Adipocyte (in vitro differentiated cells): ENCODE results near the gene SMTNL2.
"Not testable (repeated sequence)": the region's sequence is repeated elsewhere in the genome, so short reads cannot be mapped to it uniquely, and the experiment has no call there.

ENCODE experiments used
- DNase-seq: peaks from one replicate; pipeline ENCODE4 v3.0.0-alpha.2; 2015; ENCODE audit warnings: low read depth
- H3K27me3 ChIP-seq: replicated peaks from 2 replicates; pipeline ENCODE4 v1.7.0; 2013; ENCODE audit warnings: mild to moderate bottlenecking, low read length, moderate library complexity; ENCODE audit not compliant: control insufficient read depth, insufficient read depth
- H3K36me3 ChIP-seq: 2 replicates; pipeline ENCODE4 v1.7.0; 2013; ENCODE audit warnings: low read length, mild to moderate bottlenecking, moderate library complexity; ENCODE audit not compliant: control insufficient read depth, insufficient read depth, severe bottlenecking
- H3K4me1 ChIP-seq: 2 replicates; pipeline ENCODE4 v1.7.0; 2013; ENCODE audit warnings: mild to moderate bottlenecking, low read length, moderate library complexity; ENCODE audit not compliant: control insufficient read depth, insufficient read depth
- H3K4me3 ChIP-seq: 2 replicates; pipeline ENCODE4 v1.7.0; 2013; ENCODE audit warnings: mild to moderate bottlenecking, low read length, moderate library complexity
- H3K9ac ChIP-seq: 2 replicates; pipeline ENCODE4 v1.7.0; 2013; ENCODE audit warnings: mild to moderate bottlenecking, low read length, moderate library complexity
- H3K9me3 ChIP-seq: 2 replicates; pipeline ENCODE4 v1.7.0; 2013; ENCODE audit warnings: mild to moderate bottlenecking, low read length, moderate library complexity; ENCODE audit not compliant: control insufficient read depth

SMTNL2 gene

DNA sequence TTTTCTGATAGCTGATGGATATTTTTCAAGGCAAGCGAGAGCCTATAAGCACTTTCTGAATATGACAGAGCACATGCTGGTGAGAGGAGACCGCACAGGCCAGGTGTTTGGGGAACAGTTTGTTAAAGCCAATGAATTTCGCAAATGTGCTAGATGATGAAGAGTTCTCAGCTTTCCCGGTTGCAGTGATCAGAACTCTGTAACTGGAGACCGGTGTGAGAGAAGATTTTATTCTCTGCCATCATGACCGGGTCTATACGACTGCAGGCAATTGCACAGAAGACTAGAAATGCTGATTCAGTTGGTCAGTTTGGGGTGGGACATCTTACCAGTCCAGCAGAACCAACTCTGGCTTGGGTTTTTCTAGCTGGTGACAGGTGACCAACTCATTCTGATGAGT, 25.4 kb downstream of the SMTNL2 start:
- Histone ChIP-seq H3K36me3 (no peaks in the 10 kb centered on the region), H3K4me3 (no peak overlapping the region), H3K4me1 (peaks cover 18% of the 10 kb centered on the region), H3K9ac (no peak overlapping the region), H3K27me3 (peaks cover 22% of the 10 kb centered on the region), H3K9me3 (no peaks in the 10 kb centered on the region)
- no peak for DNase-seq

DNA sequence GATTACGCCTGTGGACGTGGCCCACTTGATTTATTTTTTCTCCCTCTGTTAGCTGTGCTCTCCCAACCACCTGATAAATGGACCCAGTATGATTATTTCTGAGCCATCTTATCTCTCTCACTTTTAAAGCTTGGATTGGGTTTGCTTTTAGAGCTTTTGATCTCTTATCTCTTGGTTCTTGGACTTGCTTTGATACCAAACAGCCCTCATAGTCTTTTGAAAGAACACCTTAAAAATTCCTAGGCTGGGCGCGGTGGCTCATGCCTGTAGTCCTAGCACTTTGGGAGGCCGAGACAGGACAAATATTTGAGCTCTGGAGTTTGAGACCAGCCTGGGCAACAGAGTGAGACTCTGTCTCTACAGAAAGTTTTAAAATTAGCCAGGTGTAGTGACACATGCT, 25.8 kb downstream of the SMTNL2 start:
- no peaks in the 10 kb centered on the region for H3K9me3 ChIP-seq
- no peak overlapping the region for H3K4me3 ChIP-seq
- H3K9ac ChIP-seq: no peak overlapping the region
- peaks cover 22% of the 10 kb centered on the region for H3K27me3 ChIP-seq
- peaks cover 17% of the 10 kb centered on the region for H3K4me1 ChIP-seq
- DNase-seq: no peak
- no peaks in the 10 kb centered on the region for H3K36me3 ChIP-seq

DNA sequence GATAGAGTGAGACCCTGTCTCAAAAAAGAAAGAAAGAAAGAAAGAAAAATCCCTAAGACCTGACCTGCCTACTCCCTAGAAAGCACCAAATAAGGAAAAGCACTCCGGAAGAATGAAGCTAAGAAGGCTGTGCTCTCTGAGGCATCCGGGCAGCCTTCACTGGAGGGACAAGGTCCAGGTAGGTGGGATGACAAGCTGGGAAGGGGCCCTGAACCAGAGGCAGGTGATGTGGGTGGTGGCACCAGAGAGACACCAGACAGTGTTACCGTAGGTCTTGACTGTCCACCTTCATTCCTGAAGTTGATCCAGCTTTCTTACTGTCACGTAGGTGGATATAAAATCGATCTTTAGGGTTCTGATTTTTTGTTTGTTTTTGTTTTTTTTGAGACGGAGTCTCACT, 26.3 kb downstream of the SMTNL2 start:
- no peak for DNase-seq
- no peaks in the 10 kb centered on the region for H3K9me3 ChIP-seq
- peaks cover 22% of the 10 kb centered on the region for H3K27me3 ChIP-seq
- H3K4me1 ChIP-seq: peaks cover 14% of the 10 kb centered on the region
- H3K9ac ChIP-seq: no peak overlapping the region
- no peaks in the 10 kb centered on the region for H3K36me3 ChIP-seq
- H3K4me3 ChIP-seq: no peak overlapping the region

DNA sequence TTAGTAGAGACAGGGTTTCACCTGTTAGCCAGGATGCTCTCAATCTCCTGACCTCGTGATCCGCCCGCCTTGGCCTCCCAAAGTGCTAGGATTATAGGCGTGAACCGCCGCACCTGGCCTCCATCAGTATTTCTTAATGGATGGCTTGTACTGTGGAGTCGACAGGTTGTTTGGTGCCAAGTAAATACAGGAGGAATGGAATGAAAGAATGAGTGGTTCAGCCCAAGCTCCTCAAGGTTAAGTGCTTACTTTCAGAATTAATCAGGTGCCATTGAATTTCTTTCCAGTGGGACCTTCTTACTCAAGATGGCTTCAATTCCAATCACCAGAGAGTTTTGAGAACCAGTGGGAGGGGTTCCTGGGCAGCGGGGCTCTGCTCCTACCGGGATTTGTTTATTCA, 32.1 kb downstream of the SMTNL2 start:
- Histone ChIP-seq H3K9me3 (peaks cover under 1% of the 10 kb centered on the region), H3K27me3 (peaks cover 22% of the 10 kb centered on the region), H3K9ac (no peak overlapping the region), H3K4me3 (no peak overlapping the region), H3K36me3 (no peaks in the 10 kb centered on the region), H3K4me1 (no peaks in the 10 kb centered on the region)
- DNase-seq: no peak

DNA sequence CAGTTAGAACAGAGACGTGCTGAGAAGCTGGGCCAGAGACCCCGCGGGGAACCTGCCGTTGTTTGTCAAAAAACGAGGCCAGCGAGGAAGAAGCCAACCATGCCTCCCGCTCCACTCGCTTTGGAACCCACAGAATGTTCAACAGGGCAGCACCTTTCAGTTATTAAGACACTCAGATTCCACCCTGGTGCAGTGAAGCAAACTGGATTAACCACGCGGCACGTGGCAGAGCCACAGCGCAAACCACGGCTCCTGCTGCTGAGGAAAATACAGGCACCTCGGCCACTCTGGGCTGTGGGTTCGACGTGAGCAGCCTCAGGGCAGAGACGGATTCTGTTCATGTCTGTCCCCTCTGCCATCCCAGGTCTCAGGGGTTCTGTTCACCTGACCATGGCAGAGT, 32.8 kb downstream of the SMTNL2 start:
- Histone ChIP-seq H3K27me3 (peaks cover 22% of the 10 kb centered on the region), H3K4me3 (no peak overlapping the region), H3K36me3 (no peaks in the 10 kb centered on the region), H3K9ac (no peak overlapping the region), H3K4me1 (no peaks in the 10 kb centered on the region), H3K9me3 (peaks cover 6% of the 10 kb centered on the region)
- no peak for DNase-seq

DNA sequence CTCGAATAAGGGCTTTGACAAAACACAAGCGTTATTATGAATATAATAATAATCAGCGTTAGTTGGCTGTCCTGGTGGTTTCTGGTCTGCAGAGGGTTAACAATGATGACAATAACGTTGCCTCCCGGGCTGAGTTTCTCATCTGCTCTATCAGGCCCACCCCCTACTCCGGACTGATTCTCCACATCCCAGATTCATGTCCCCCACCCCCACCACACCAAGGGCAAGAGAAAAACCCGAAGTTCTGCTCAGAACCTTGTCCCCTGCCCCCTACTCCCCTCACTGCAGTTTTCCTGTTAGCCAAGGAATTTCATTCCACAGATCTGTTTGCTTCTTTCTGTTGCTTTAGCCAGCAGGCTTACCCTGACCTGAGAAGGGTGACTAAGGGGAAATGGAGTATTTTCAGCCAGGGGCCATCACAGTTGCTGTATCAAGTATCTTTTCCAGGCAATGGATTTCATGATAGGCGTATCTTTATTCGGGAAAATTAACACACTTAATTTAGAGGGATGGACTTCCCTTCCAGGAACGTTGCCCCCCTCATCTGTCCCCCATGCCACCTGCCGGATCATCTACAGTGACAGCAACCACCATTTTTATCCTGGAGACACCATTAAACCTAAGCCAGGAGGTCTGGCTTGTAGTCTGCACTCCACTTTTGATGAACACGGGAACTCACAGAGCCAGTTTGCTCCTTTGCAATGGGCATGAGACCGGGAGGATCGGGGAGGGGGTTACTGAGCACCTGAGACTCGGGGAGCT, 33.4 kb downstream of the SMTNL2 start:
- DNase-seq: no peak
- no peaks in the 10 kb centered on the region for H3K36me3 ChIP-seq
- H3K4me1 ChIP-seq: no peaks in the 10 kb centered on the region
- peaks cover 12% of the 10 kb centered on the region for H3K9me3 ChIP-seq
- no peak overlapping the region for H3K9ac ChIP-seq
- H3K4me3 ChIP-seq: no peak overlapping the region
- peaks cover 22% of the 10 kb centered on the region for H3K27me3 ChIP-seq

GRCh38 chr17:4620531-4621101, 36.3 kb downstream of the SMTNL2 start:
- no peaks in the 10 kb centered on the region for H3K36me3 ChIP-seq
- no peak for DNase-seq
- H3K4me1 ChIP-seq: peaks cover 7% of the 10 kb centered on the region
- H3K27me3 ChIP-seq: peaks cover 18% of the 10 kb centered on the region
- no peak overlapping the region for H3K9ac ChIP-seq
- peaks cover 12% of the 10 kb centered on the region for H3K9me3 ChIP-seq
- H3K4me3 ChIP-seq: no peak overlapping the region

GRCh38 chr17:4622375-4622774, 38.0 kb downstream of the SMTNL2 start:
- no peak overlapping the region for H3K9ac ChIP-seq
- H3K4me3 ChIP-seq: no peak overlapping the region
- H3K9me3 ChIP-seq: peaks cover 12% of the 10 kb centered on the region
- DNase-seq: no peak
- no peaks in the 10 kb centered on the region for H3K36me3 ChIP-seq
- H3K4me1 ChIP-seq: peaks cover 7% of the 10 kb centered on the region
- peaks cover 9% of the 10 kb centered on the region for H3K27me3 ChIP-seq

DNA sequence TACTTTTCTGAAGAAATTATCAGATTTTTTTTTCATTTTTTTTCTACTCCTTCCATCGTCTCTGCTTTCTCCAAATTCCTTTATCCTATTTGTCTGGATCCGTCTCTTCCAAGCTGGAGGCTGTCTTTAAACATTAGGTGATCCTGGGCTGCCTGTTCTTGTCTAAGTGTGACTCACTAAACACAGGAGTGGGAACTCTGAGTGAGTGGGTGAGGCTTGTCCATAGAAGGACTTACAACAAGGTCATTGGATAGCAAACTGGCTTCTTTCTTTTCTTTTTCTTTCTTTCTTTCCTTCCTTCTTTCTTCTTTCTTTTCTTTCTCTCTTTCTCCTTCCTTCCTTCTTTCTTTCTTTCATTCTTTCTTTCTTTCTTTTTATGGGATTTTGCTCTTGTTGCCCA, 38.9 kb downstream of the SMTNL2 start:
- H3K9me3 ChIP-seq: peaks cover 12% of the 10 kb centered on the region
- no peak overlapping the region for H3K9ac ChIP-seq
- H3K27me3 ChIP-seq: peaks cover under 1% of the 10 kb centered on the region
- DNase-seq: no peak
- H3K4me1 ChIP-seq: peaks cover 7% of the 10 kb centered on the region
- no peaks in the 10 kb centered on the region for H3K36me3 ChIP-seq
- H3K4me3 ChIP-seq: no peak overlapping the region

- not testable (repeated sequence) for DNase-seq, H3K4me1 ChIP-seq, H3K4me3 ChIP-seq, H3K9ac ChIP-seq, H3K27me3 ChIP-seq, H3K36me3 ChIP-seq
- peaks cover 12% of the 10 kb centered on the region for H3K9me3 ChIP-seq
Measured at GRCh38 chr17:4624451-4624911, 40.2 kb downstream of the SMTNL2 start.

DNA sequence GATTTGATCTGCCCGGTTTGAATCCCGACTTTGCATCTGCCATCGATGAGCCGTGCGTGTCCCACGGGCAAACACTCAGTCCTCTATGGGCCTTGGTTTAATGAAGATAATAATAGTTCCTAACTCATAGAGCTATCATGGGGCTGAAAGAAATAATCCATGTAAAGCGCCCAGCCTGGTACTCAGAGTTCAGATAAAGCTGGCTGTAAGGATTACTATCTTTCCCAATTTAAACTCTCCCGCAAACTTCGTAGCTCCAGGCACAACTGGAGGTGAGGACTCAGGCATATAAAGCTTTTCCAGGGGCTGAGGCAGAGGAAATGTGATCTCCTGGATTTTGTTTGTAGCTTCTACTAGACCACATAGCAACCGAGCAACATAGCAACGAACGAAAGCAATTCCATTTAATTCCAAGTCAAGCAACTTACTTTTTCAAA, 40.9 kb downstream of the SMTNL2 start:
- Histone ChIP-seq H3K9ac (no peak overlapping the region), H3K9me3 (peaks cover 12% of the 10 kb centered on the region), H3K27me3 (no peaks in the 10 kb centered on the region), H3K4me3 (no peak overlapping the region), H3K36me3 (no peaks in the 10 kb centered on the region), H3K4me1 (peaks cover 7% of the 10 kb centered on the region)
- no peak for DNase-seq
